K562 (cell line): ENCODE data around the gene SDR9C7. TPM values are rescaled to one million over a fixed set of nuclear protein-coding genes. Genes with fewer than 3 reads are reported as not detected.

Experiments used
- ATAC-seq: fragments of 200-7000 bp; cut with Tn5 transposase; 3 replicates; pipeline ENCODE4 v1.9.1; 2020; ENCODE audit warnings: moderate library complexity
- BruUV-seq: library from RNA; stranded (reverse); fragments of 400-500 nt; replicated peaks from 2 replicates; lab custom pipeline; 2021; lab: Mats Ljungman, UMichigan
- CTCF ChIA-PET: fragments of 300-600 bp; formaldehyde crosslinking; extraction: SDS; loops from one replicate; lab custom pipeline; 2021; ENCODE audit warnings: low intra/inter-chr PET ratio; lab: Yijun Ruan, JAX
- POLR2A ChIA-PET: fragments of 300-600, 350-650 bp; sonication (Branson Sonifier 250); formaldehyde crosslinking; extraction: SDS; loops from one replicate; lab custom pipeline; 2021; ENCODE audit warnings: antibody characterized with exemption, inconsistent platforms; lab: Yijun Ruan, JAX
- DNase-seq, 4 experiments: peaks; one replicate each; pipeline versions ENCODE4 v3.0.0 to v3.0.0-alpha.2; 2011 to 2018; ENCODE audit warnings: low spot score in 3 of 4, mixed read lengths in 3 of 4; ENCODE audit errors: extremely low read depth in 1 of 4
- FAIRE-seq: peaks from 2 replicates; lab custom pipeline; 2011; peaks lifted over from hg19 to GRCh38; lab: Jason Lieb, UNC
- H2AFZ ChIP-seq: 2 replicates; pipeline ENCODE4 v1.6.0; 2011; ENCODE audit warnings: low read depth, low read length, control low read depth, inconsistent platforms
- H3K27ac ChIP-seq: fragments of 200-600 bp; 3 replicates; pipeline ENCODE4 v1.8.0; 2011; ENCODE audit warnings: low read depth, mild to moderate bottlenecking, control low read depth, inconsistent platforms, low read length, moderate library complexity, mixed read lengths; ENCODE audit errors: extremely low read depth
- H3K27me3 ChIP-seq, 2 experiments: fragments of 300-600 bp in 1 of 2; 2 replicates in 1 of 2; 3 replicates in 1 of 2; pipeline versions ENCODE4 v1.6.0 to v1.8.0; 2011; ENCODE audit warnings: inconsistent platforms in 2 of 2, low read length in 2 of 2, mild to moderate bottlenecking in 1 of 2, mixed read lengths in 1 of 2, moderate library complexity in 1 of 2; ENCODE audit not compliant: control insufficient read depth in 2 of 2, insufficient read depth in 2 of 2
- H3K36me3 ChIP-seq: fragments of 300-600 bp; 3 replicates; pipeline ENCODE4 v1.8.0; 2011; ENCODE audit warnings: mild to moderate bottlenecking, low read length, inconsistent platforms; ENCODE audit not compliant: control insufficient read depth, insufficient read depth
- H3K4me1 ChIP-seq, 2 experiments: fragments of 200-600 bp in 1 of 2; replicated peaks in 1 of 2; 2 replicates in 1 of 2; 3 replicates in 1 of 2; pipeline versions ENCODE4 v1.5.1 to v1.8.0; 2011; ENCODE audit warnings: inconsistent platforms in 2 of 2, low read length in 2 of 2, mild to moderate bottlenecking in 1 of 2, mixed read lengths in 1 of 2, moderate library complexity in 1 of 2; ENCODE audit not compliant: control insufficient read depth in 2 of 2, insufficient read depth in 2 of 2
- H3K4me2 ChIP-seq: 2 replicates; pipeline ENCODE4 v1.6.1; 2011; ENCODE audit warnings: low read length, control low read depth, inconsistent platforms, mixed read lengths; ENCODE audit not compliant: insufficient read depth
- H3K4me3 ChIP-seq: fragments of 200-600 bp; sonication (generic), shearing (Covaris generic); 2 replicates; pipeline ENCODE4 v1.5.1; 2016; ENCODE audit warnings: control low read depth, inconsistent platforms
- H3K79me2 ChIP-seq: fragments of 200-600 bp; 3 replicates; pipeline ENCODE4 v1.8.0; 2011; ENCODE audit warnings: low read length, inconsistent platforms; ENCODE audit not compliant: control insufficient read depth, insufficient read depth
- H3K9ac ChIP-seq, 2 experiments: 2 replicates each; pipeline versions ENCODE4 v1.6.0 to v1.6.1; 2011; ENCODE audit warnings: low read depth in 2 of 2, low read length in 2 of 2, control low read depth in 1 of 2, inconsistent platforms in 1 of 2, mild to moderate bottlenecking in 1 of 2, mixed read lengths in 1 of 2; ENCODE audit not compliant: insufficient read depth in 1 of 2
- H3K9me1 ChIP-seq: one replicate; pipeline ENCODE4 v1.6.0; 2011; ENCODE audit warnings: inconsistent platforms, mild to moderate bottlenecking, low read length, moderate library complexity; ENCODE audit not compliant: control insufficient read depth, insufficient read depth
- H3K9me3 ChIP-seq: replicated peaks from 2 replicates; pipeline ENCODE4 v1.5.1; 2011; ENCODE audit warnings: low read depth, low read length, inconsistent platforms; ENCODE audit not compliant: control insufficient read depth, insufficient read depth
- H4K20me1 ChIP-seq: replicated peaks from 2 replicates; pipeline ENCODE4 v1.6.1; 2011; ENCODE audit warnings: low read length, inconsistent platforms, mixed read lengths; ENCODE audit not compliant: control insufficient read depth, insufficient read depth
- BMI1 ChIP-seq: fragments of 150-350 bp; IDR thresholded peaks from 2 replicates; pipeline ENCODE4 v1.6.1; 2014; ENCODE audit warnings: low read length
- HIVEP1 ChIP-seq: fragments of 250-450 bp; sonication (Bioruptor Pico); IDR thresholded peaks from 2 replicates; pipeline ENCODE4 v1.4.0; 2020; ENCODE audit warnings: mild to moderate bottlenecking
- TAF7 ChIP-seq: fragments of 450-650 bp; IDR thresholded peaks from 2 replicates; pipeline ENCODE4 v1.6.1; 2016; ENCODE audit warnings: missing genetic modification characterization, missing compliant biosample characterization
- ZFX ChIP-seq: sonication (generic); formaldehyde crosslinking; IDR thresholded peaks from 2 replicates; pipeline ENCODE4 v1.8.0; 2022; ENCODE audit warnings: mild to moderate bottlenecking, missing genetic modification reagents, moderate library complexity
- ZNF121 ChIP-seq: sonication (generic); formaldehyde crosslinking; conservative IDR thresholded peaks from 2 replicates; pipeline ENCODE4 v1.8.0; 2022; ENCODE audit warnings: missing genetic modification reagents
- WGBS: fragments of 100-300 bp; shearing (Covaris generic); methylation state at CpG from one replicate; pipeline ENCODE4 v1.1.6; 2016; ENCODE audit warnings: low coverage, mixed read lengths; ENCODE audit not compliant: insufficient coverage; ENCODE audit errors: missing lambda C conversion rate; 5-methylcytosine and 5-hydroxymethylcytosine counted together
- in situ Hi-C: fragments of 300-500 bp; cut with MboI; formaldehyde crosslinking; loops from 4 replicates; pipeline ENCODE4 v1.15.0; 2018; ENCODE audit warnings: inconsistent platforms, mixed read lengths
- intact Hi-C: fragments of 100-400 bp; cut with micrococcal nuclease; formaldehyde crosslinking; loops from 2 replicates; pipeline ENCODE4 v1.14.2; 2022
- polyA plus RNA-seq, 8 experiments: library from polyadenylated mRNA; depleted of rRNA in 4 of 8; stranded (reverse) in 5 of 8; unstranded in 3 of 8; fragments of >200 nt; fragmentation: Nextera tagmentation in 2 of 8; fragmentation: Illumina TruSeq in 1 of 8; extraction: Ambion mirVana in 2 of 8; extraction: Trizol in 1 of 8; gene quantifications; 2 replicates each; pipeline versions ENCODE4 v1.2.1 to v1.2.3, GENCODE V29; 2011 to 2014; ENCODE audit warnings: inconsistent platforms in 1 of 8, missing spikeins in 1 of 8
- total RNA-seq, 7 experiments: library from RNA; depleted of rRNA in 6 of 7; stranded (reverse); fragments of >200 nt in 6 of 7; fragmentation: Illumina TruSeq in 2 of 7; extraction: Trizol in 2 of 7; gene quantifications; 2 replicates each; pipeline versions ENCODE4 v1.2.1 to v1.2.3, GENCODE V29; 2011 to 2021; ENCODE audit warnings: low replicate concordance in 1 of 7
- TF ChIP-seq, protein P1 (sequence below): fragments of 450-650 bp; formaldehyde crosslinking; IDR thresholded peaks from 2 replicates; pipeline ENCODE4 v1.4.0; 2022; ENCODE audit warnings: missing genetic modification characterization
- TF ChIP-seq, protein P2 (sequence below): fragments of 450-650 bp; IDR thresholded peaks from 2 replicates; pipeline ENCODE4 v1.6.1; 2016; ENCODE audit warnings: mild to moderate bottlenecking

The SDR9C7 gene
- total and polyA plus RNA-seq, 9 of the 15 experiments (the other 6 are each of a cell fraction or from before 2014, with no cell fraction given): 0.04 to 0.59 (median 0.06) TPM; not detected in 6

DNA sequence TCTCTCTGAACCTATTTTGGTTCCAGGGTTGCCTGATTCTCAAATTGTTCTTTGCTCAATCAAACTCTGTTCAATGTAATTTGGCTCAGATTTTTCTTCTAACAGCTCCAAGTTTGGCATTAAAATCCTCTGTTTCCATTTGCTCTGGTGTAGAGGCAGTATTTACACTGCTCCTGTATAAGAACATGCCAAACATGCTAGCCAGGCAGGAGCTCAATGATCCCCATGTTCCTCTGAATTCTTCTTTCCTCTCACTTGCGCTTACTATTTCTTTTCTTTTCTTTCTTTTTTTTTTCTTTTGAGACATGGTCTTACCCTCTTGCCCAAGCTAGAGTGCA lies 17.2 kb downstream of the SDR9C7 start (continued):
- TF ChIP-seq, protein P1, sequence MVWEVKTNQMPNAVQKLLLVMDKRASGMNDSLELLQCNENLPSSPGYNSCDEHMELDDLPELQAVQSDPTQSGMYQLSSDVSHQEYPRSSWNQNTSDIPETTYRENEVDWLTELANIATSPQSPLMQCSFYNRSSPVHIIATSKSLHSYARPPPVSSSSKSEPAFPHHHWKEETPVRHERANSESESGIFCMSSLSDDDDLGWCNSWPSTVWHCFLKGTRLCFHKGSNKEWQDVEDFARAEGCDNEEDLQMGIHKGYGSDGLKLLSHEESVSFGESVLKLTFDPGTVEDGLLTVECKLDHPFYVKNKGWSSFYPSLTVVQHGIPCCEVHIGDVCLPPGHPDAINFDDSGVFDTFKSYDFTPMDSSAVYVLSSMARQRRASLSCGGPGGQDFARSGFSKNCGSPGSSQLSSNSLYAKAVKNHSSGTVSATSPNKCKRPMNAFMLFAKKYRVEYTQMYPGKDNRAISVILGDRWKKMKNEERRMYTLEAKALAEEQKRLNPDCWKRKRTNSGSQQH (CRISPR knock-in tag): no peak
- TF ChIP-seq, protein P2, sequence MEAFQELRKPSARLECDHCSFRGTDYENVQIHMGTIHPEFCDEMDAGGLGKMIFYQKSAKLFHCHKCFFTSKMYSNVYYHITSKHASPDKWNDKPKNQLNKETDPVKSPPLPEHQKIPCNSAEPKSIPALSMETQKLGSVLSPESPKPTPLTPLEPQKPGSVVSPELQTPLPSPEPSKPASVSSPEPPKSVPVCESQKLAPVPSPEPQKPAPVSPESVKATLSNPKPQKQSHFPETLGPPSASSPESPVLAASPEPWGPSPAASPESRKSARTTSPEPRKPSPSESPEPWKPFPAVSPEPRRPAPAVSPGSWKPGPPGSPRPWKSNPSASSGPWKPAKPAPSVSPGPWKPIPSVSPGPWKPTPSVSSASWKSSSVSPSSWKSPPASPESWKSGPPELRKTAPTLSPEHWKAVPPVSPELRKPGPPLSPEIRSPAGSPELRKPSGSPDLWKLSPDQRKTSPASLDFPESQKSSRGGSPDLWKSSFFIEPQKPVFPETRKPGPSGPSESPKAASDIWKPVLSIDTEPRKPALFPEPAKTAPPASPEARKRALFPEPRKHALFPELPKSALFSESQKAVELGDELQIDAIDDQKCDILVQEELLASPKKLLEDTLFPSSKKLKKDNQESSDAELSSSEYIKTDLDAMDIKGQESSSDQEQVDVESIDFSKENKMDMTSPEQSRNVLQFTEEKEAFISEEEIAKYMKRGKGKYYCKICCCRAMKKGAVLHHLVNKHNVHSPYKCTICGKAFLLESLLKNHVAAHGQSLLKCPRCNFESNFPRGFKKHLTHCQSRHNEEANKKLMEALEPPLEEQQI: no peak
- TF ChIP-seq TAF7 (tag): no peak

DNA sequence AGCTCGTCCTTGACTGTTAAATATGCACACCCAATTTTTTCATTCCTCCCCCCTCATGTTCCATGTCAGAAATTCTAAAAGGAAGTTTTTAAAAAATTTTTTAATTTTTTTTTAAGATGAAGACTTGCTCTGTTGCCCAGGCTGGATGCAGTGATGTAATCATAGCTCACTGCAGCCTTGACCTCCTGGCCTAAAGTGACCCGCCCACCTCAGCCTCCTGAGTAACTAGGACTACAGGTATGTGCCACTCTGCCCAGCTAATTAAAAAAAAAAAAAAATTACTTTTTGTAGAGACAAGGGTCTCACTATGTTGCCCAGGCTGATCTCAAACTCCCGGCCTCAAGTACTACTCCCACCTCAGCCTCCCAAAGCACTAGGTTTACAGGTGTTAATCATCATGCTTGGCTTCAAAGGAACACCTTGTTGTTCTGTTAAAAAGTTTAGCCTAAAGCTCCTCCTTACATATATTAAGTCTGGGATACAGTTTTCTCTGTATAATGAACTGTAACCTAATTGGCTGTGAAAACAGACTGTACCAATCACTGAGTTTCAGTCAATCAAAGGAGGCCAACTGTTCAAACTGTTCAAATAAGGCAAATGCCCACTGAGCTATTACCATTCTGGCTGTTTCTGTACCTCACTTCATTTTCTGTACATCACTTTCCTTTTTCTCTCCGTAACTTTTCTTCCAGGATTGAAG lies 17.8 kb downstream of the SDR9C7 start:
- 6% methylated on average over 4 of the region's 4 CpGs for WGBS
- no peak overlapping the region for H3K27ac ChIP-seq
- no peaks in the 10 kb centered on the region for H3K27me3 ChIP-seq
- H3K9me1 ChIP-seq: no peaks in the 10 kb centered on the region
- no peaks in the 10 kb centered on the region for H4K20me1 ChIP-seq
- no peak overlapping the region for H3K4me3 ChIP-seq
- POLR2A ChIA-PET: interaction anchor here (0.7 to 1.5 kb wide), 3 partner anchors 12 to 364 kb away, joined by 3 to 4 read pairs (median 3); no protein-coding TSS in a partner anchor
- TF ChIP-seq BMI1 (no peak), ZFX (CRISPR knock-in tag) (no peak), HIVEP1 (CRISPR knock-in tag) (no peak), ZNF121 (CRISPR knock-in tag) (peak; percentile 60)
- TF ChIP-seq, all 486 proteins: peak for 1
- DNase-seq (no peak), FAIRE-seq (no peak), ATAC-seq (no peak)
- CTCF ChIA-PET: no interaction called here
- H3K36me3 ChIP-seq: no peaks in the 10 kb centered on the region
- 0 out of 2 replicates have a peak, but pooled peaks cover 1% of the 10 kb centered on the region for H3K9me3 ChIP-seq
- BruUV-seq: no TSS peak
- no peak overlapping the region for H2AFZ ChIP-seq
- H3K79me2 ChIP-seq: no peaks in the 10 kb centered on the region
- no peaks in the 10 kb centered on the region for H3K4me1 ChIP-seq
- intact Hi-C loops: no loop called here
- H3K9ac ChIP-seq: no peak overlapping the region
- H3K4me2 ChIP-seq: no peak overlapping the region
- in situ Hi-C loops: no loop called here
